ENCODE data around the gene ZNF580.

The ZNF580 gene

DNA sequence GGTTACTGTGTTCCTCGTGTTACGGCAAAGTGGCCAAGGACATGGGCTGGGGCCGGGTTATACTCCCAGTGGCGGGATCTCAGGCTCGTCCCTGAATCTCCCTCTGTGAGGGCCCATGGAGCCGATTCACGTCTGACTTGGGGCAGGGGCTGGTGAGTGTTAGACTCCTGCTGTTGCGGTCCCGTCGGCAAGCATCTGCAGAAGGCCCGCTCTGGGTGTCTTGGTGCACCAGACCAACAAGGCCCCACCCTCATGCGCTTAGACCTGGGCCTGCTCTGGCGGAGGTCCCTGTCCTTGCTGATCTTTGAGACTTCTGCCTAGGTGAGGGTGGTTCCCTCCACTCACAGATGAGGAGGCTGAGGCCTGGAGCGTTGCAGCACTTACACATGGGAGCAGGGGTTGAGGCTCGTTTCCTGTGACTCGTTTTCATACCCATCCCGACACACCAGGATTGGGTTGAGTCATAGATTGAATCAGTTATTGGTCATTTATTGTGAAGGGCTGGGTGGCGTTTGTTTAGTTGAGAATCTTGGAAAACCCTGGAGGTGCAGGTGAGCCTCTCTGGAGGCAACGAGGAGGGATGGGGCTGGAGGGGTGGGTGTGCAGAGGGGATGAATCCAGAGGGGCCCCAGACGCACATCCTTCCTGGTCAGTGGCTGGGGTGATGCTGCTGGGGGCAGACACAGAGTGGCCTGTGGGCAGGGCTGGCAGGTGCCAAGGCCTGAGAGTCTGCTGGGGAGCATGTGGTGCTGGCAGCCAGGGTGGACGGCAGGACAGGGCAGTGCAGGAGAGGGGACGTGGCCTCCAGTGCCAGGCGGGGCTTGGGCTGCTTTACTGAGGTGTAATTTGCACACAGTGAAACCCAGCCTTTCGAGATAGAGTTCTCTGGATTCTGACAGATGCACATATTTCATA is 38.8 kb downstream of the ZNF580 start:
- DNase-seq (ENCODE audit: low read depth) = no peak

GRCh38 chr19:55680339-55681130 is 39.7 kb downstream of the ZNF580 start:
- DNase-seq (ENCODE audit: low read depth) = no peak

DNA sequence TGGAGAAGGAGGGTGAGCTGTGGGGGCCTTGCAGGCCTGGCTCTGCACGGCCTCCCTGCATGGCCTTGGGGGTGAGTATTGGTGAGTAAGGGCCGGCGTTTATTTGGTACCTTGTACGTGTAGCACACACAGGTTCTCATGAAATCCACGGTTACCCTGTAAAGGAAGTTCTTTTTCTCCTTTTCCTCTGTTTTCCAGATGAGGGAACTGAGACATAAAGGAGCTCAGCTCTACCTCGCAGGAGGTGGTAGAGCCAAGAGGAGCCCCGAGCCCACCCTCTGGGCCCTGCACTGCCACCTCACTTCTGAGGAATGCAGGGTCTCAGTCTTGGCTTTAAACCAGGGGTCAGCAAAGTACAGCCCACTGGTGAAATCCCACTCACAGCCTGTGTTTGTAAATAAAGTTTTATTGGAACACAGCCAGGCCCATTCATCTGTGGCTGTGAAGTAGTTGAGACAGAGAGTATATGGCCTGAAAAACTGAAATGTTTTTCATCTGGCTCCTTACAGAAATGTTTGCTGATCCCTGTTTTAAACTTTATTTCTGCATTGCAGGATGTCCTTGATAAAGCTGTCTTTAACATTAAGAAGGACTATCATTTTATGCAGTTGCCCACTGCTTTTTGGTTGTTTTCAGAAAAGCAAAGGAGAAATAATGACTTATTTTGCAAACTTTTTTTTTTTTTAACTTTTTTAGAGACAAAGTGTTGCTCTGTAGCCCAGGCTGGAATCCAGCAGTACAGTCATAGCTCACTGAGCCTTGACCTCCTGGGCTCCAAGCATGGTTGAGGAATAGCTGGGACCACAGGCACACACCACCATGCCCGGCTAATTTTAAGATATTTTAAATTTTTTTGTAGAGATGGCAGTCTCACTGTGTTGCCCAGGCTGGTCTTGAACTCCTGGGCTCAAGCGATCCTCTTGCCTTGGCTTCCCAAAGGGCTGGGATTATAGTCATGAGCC is 40.6 kb downstream of the ZNF580 start:
- DNase-seq (ENCODE audit: low read depth) = no peak

DNA sequence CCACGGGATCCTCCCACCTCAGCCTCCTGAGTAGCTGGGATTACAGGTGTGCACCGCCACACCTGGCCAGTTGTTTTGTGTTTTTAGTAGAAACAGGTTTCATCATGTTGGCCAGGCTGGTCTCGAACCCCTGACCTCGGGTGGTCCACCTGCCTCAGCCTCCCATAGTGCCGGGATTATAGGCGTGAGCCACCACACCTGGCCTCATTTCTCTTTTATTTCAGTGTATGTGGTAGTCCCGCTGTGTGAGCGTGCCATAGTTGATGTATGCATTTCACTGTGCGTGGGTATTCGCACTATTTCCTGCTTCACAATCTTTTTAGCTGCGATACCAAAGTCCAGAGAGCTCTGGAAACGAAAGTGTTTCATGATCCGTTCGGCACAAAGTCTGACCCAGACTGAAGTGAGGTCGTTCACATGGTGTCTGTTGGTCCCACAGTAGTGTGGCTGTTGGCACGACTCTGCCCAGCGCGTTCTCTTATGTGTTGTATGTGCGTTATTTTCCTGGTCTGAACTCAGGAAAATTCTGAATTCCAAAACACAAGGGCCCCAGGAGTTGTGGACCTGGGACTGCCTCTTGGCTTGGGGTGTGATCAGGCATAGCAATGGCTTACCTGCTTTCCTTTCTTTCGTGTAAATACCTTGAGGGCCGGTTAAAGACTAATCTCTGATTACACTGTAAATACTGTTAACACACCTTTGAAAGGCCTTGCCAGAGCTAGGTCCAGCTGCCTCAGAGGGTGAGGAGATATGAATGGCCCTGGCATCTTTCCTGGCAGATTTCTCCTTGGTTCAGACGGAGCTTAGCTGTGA is 42.9 kb downstream of the ZNF580 start:
- DNase-seq (ENCODE audit: low read depth) = no peak

DNA sequence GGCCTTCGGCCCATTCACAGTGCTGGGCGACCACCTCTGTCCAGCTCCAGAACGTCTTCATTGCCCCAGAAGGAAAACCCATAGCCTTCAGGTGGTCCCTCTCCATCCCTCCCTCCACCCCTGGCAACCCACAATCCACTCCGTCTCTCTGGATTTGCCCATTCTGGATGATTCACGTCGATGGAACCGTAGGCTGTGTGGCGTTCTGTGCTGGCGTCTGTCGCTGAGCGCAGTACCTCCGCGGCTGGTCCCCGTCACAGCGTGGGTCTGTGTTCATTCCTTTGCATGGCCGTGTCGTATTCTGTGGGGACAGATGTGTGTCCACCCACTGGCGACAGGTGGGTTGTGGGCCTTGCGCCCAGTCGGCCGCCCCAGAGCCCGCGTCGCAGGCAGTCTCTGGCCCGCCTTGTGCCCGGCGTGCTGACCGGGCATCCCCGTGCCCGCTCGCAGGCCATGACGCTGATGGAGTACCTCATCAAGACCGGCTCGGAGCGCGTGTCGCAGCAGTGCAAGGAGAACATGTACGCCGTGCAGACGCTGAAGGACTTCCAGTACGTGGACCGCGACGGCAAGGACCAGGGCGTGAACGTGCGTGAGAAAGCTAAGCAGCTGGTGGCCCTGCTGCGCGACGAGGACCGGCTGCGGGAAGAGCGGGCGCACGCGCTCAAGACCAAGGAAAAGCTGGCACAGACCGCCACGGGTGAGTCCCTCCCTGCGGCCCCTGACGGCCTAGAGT is 44.3 kb downstream of the ZNF580 start:
- no peak for DNase-seq (ENCODE audit: low read depth)

GRCh38 chr19:55685776-55686175 is 45.0 kb downstream of the ZNF580 start:
- no peak for DNase-seq (ENCODE audit: low read depth)

DNA sequence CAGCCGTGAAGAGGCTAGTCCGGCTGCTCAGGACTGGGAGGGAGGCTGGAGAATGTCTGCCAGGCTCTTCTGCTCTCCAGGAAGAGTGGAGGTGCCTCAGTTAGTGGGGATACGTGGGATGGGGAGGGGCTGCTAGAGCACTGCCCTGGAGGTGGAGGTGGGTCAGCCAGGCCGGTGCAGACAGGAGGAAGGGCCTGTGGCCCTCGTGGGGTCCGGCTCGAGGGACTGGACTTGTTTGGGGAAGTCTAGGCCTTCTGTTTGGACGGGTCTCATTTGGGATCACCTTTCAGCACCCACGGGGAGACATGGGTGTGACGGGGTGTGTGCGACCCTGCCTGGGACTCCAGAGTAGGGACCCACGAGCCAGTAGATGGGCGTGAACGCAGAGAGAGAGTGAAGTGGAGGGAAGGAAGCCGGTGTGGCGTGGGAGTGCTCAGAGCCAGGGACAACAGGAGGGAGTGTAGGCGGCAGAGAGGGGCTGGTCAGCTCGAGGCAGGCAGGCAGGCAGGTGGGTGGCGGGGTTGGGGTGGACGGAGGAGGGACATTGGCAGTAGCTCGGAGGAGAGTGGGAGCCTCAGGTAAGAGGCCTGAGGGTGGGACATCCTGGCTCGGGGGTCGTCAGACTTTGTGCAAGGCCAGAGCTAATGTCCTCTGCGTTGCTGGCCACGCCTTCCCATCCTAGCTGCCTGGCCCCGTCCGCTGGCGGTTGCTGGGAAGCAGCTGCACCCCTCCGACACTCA is 45.7 kb downstream of the ZNF580 start:
- DNase-seq (ENCODE audit: low read depth) = no peak

GRCh38 chr19:55687281-55688201 is 46.7 kb downstream of the ZNF580 start:
- DNase-seq (ENCODE audit: low read depth) = no peak

DNA sequence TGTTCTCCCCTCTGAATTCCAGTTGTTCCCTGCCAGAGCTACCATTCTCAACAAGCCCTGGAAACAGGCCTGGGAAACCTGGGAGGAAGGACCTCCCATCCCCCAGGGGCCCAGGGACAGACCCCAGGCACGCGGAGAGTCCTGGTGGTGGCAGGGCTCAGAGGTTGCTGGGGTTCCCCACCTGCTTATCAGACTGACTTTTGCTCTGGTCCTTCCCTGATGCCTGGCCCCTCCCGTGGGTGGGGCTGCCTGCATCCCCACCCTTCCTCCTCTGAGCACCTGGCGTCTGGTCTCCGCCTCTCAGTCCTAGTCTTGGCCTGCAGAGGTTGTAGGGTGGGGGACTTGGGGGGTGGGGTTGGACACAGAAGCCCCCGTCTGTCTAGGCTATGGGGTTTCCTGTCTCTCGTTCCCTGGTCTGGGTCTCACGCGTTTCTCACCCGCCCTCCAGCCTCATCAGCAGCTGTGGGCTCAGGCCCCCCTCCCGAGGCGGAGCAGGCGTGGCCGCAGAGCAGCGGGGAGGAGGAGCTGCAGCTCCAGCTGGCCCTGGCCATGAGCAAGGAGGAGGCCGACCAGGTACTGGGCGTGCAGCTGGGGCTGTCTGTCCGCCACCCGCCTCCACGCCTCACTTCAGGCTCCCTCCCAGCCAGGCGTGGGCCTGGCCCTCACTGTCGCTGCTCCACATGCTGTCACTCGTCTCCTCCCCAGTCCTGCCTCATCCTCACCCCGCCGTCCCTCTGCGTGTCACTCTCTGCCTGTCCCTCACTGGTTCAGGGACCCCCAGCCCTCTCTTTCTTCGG is 47.8 kb downstream of the ZNF580 start:
- no peak for DNase-seq (ENCODE audit: low read depth)

DNA sequence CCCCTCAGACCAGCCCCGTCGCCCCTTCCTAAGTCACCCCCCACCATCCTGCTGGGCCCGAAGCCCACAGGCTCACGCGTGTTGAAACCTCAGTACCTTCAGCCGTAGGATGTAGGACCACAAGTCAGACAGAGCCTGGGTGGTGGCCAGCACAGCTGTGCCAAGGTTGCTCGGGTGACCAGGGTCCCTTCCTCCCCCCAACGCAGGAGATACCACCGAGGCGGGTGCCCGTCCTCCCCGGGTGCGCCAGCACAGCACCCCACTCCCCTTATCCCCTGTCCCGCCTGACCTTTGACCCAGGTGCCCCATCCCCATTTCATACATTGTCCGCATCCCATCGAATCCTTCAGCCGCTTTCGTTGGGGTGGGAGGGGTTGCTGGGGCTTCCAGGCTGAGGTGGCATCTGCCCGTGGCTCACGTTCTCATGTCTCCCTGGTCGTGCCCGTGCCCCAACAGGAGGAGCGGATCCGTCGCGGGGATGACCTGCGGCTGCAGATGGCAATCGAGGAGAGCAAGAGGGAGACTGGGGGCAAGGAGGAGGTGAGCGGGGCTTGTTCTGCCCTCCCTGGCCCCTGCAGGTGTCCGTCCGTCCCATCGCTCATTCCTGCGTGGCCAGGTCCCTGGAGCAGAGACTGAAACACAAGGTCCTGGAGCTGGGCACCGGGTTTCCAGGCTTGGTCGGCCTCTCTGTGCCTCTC is 48.8 kb downstream of the ZNF580 start:
- no peak for DNase-seq (ENCODE audit: low read depth)

GRCh38 chr19:55690109-55690768 is 49.4 kb downstream of the ZNF580 start:
- no peak for DNase-seq (ENCODE audit: low read depth)

DNA sequence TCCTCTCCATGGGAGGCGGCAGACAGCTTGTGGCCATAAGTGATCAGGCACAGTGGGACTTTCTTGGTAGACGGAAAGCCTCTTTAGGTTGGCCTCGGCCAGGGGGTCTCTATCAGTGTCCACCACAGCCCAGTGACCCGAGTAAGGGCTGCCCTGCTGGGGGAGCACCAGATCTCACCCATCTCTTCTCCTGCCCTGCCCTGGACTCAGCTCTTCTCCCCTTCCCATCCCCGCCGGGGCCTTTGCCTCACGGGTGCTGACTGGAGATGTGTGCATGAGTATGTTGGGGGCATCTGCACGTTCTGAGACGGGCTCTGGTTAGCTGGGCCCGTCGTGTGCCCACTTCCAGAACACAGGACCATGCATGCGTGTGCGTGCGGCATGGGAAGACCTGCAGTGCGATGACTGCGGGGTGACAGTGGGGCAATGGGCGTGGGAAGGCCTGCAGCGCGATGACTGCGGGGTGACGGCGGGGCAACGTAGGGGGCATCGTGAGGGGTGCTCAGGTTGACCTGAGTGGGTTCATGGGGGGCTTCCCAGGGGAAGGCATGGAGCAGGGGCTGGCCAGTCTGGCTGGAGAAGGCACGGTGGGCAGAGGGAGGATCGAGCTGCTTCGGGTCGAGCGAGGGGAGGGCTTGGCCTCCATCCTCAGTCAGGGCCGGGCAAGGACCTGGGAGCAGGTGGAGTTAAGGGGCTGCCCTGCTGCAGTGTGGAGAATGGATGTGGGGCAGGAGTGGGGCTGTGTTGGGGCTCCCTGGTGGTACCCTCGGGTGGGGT is 50.2 kb downstream of the ZNF580 start:
- DNase-seq (ENCODE audit: low read depth) = no peak

DNA sequence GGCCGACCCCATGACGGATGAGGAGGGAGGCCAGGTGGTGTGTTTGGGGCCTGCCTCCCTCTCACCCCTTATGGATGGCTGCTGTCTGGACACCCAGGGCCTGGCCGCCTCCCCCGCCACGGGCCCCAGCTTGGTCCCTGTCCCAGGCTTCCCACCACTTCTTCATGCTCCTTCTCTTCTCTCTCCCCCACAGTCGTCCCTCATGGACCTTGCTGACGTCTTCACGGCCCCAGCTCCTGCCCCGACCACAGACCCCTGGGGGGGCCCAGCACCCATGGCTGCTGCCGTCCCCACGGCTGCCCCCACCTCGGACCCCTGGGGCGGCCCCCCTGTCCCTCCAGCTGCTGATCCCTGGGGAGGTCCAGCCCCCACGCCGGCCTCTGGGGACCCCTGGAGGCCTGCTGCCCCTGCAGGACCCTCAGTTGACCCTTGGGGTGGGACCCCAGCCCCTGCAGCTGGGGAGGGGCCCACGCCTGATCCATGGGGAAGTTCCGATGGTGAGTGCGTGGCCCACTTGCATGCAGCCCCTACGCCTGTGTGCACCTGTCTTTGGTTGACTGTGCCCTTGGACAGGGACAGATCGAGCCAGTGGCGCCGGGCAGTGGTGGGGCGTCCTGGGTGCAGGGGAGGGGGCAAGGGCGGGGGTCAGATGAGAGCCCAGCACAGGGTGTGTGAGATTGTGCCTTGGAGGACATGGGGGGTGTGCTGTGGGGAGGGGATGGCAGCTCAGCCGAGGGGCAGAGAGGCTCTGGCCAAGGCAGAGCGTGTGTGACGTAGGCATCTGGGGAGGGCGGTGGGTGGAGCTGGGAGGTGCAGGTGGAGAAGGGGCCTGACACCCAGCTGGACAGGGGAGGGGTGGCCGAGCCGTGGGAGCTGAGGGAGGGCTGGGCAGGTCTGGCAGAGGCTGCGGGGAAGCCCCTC is 51.0 kb downstream of the ZNF580 start:
- no peak for DNase-seq (ENCODE audit: low read depth)

DNA sequence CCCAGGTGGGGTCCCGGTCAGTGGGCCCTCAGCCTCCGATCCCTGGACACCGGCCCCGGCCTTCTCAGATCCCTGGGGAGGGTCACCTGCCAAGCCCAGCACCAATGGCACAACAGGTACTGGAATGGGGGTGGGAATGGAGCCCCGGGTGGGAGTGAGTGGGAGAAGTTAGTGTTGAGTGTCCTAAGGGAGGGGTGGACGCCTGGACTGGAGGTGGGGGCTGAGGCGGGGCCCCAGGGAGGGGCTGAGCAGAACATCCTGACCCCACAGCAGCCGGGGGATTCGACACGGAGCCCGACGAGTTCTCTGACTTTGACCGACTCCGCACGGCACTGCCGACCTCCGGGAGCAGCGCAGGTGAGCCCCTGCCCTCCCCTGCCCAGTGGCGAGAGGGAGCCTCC is 51.9 kb downstream of the ZNF580 start:
- DNase-seq (ENCODE audit: low read depth) = no peak

All from stimulated activated CD8-positive, alpha-beta memory T cell treated with anti-CD3 and anti-CD28 coated beads, Interleukin-7, amount 100 ng/mL, for 24 hours (primary cell).